Measurements from ENCODE around the gene PAN2. TPM values are rescaled to one million over a fixed set of nuclear protein-coding genes. Genes with fewer than 3 reads are reported as not detected.

PAN2 gene
- total and polyA plus RNA-seq, 10 of the 15 experiments (the other 5 are each of a cell fraction or from before 2014, with no cell fraction given) = 14.4 to 61.8 (median 34.9) TPM

GRCh38 chr12:56338308-56339157 is 4.7 kb upstream of the PAN2 start, which contains the start of gene IL23A (continued):
- TF ChIP-seq TCF12 (IDR thresholded peaks at IDR 0.05; ENCODE audit: low read depth, low read length) (peak; percentile 32; the same call in 1 of the 2 replicates), NR2C1 (IDR thresholded peaks at IDR 0.05) (no peak), SMAD1 (IDR thresholded peaks at IDR 0.05; ENCODE audit: low read depth, partially characterized antibody) (no peak), EED (IDR thresholded peaks at IDR 0.05; ENCODE audit: low read depth) (peak; percentile 81), MTA3 (IDR thresholded peaks at IDR 0.05; ENCODE audit: borderline replicate concordance, low read length) (no peak; the same call in 1 of the 2 replicates), PAX8 (IDR thresholded peaks at IDR 0.05) (no peak), ASH2L (IDR thresholded peaks at IDR 0.05; ENCODE audit: borderline replicate concordance, low read depth) (no peak), POU2F2 (IDR thresholded peaks at IDR 0.05; ENCODE audit: borderline replicate concordance, low read depth, low read length) (0 out of 3 replicates have a peak, but pooled peaks have one; percentile 22)

- ChIA-PET CTCF (interaction anchor here (0.5 to 3.6 kb wide), 7 partner anchors 21 to 296 kb away, joined by 3 to 21 read pairs (median 3); partner anchors contain the start of genes APOF, RNF41 and STAT2), SMC1A (ENCODE audit: uncharacterized antibody, unreplicated experiment) (interaction anchor here (1.7 to 2.9 kb wide), 4 partner anchors 8 to 126 kb away, joined by 5 to 28 read pairs (median 9); partner anchors contain the start of gene STAT2), RAD21 (ENCODE audit: unreplicated experiment) (interaction anchor here (0.7 to 4.6 kb wide), 6 partner anchors 21 to 126 kb away, joined by 3 to 47 read pairs (median 6); partner anchors contain the start of genes CNPY2 and STAT2), POLR2A (interaction anchor here (0.6 to 11.4 kb wide), 11 partner anchors 11 to 1176 kb away, joined by 3 to 140 read pairs (median 4); partner anchors contain the start of genes ANKRD52, APOF, CNPY2 and PA2G4)
- Histone ChIP-seq H3K4me2 (ENCODE audit: control insufficient read depth, insufficient read depth) (peak overlapping the region; percentile 34), H3K79me2 (ENCODE audit: control insufficient read depth, insufficient read depth, low read length) (peaks cover 9% of the 10 kb centered on the region), H3K27me3 (replicated peaks in 1 of 2; ENCODE audit: control insufficient read depth in 2 of 2, insufficient read depth in 2 of 2, low read length in 1 of 2) (no peaks in the 10 kb centered on the region), H3K27ac (ENCODE audit: control insufficient read depth, insufficient read depth) (peak overlapping the region; percentile 89), H3K4me1 (ENCODE audit: control insufficient read depth, insufficient read depth, low read length) (peaks cover 26% of the 10 kb centered on the region), H3K4me3 (no peak overlapping the region), H3K9ac (ENCODE audit: control insufficient read depth, insufficient read depth, low read length) (no peak overlapping the region), H4K20me1 (ENCODE audit: control insufficient read depth, insufficient read depth) (no peaks in the 10 kb centered on the region), H3K36me3 (ENCODE audit: control insufficient read depth in 2 of 2, insufficient read depth in 2 of 2, low read length in 1 of 2) (peaks cover 0 to 8% of the 10 kb centered on the region in 2 experiments; a peak in 2 of 4 replicates), H3K9me3 (replicated peaks; ENCODE audit: control insufficient read depth, insufficient read depth, low read length) (no peaks in the 10 kb centered on the region), H2AFZ (ENCODE audit: control insufficient read depth, low read depth, low read length) (peak overlapping the region; percentile 37; the same call in 1 of the 2 replicates)
- ATAC-seq (no peak), DNase-seq (ENCODE audit: low read depth, low spot score) (no peak), FAIRE-seq (no peak)
- 97% methylated on average over 8 of the region's 8 CpGs for WGBS (ENCODE audit: insufficient coverage, insufficient replicate concordance, low lambda C conversion rate, missing lambda C conversion rate)
- intact Hi-C loops (cut with micrococcal nuclease; ENCODE audit: unreplicated experiment) (no loop called here), in situ Hi-C loops (cut with MboI) (no loop called here)
- BruUV-seq (replicated peaks) = no TSS peak
- TF ChIP-seq HDAC6 (IDR thresholded peaks at IDR 0.05; ENCODE audit: unreplicated experiment) (no peak), IRF5 (IDR thresholded peaks at IDR 0.05; ENCODE audit: borderline replicate concordance) (no peak), YY1 (IDR thresholded peaks at IDR 0.05; ENCODE audit: low read depth, low read length) (no peak), BCL11A (IDR thresholded peaks at IDR 0.05; ENCODE audit: low read depth, low read length) (no peak), SMAD5 (IDR thresholded peaks at IDR 0.05; ENCODE audit: low read depth) (no peak), NFXL1 (IDR thresholded peaks at IDR 0.05; ENCODE audit: borderline replicate concordance) (no peak), SMARCA5 (IDR thresholded peaks at IDR 0.05) (no peak), TAF1 (IDR thresholded peaks at IDR 0.05; ENCODE audit: borderline replicate concordance, low read depth, low read length) (no peak), NRF1 (conservative IDR thresholded peaks at IDR 0.05; ENCODE audit: low read depth, low read length) (no peak), ZNF622 (IDR thresholded peaks at IDR 0.05) (no peak), TARDBP (IDR thresholded peaks at IDR 0.05; ENCODE audit: borderline replicate concordance) (no peak), USF2 (IDR thresholded peaks at IDR 0.05; ENCODE audit: borderline replicate concordance, low read depth, low read length) (no peak), STAT3 (IDR thresholded peaks at IDR 0.05; ENCODE audit: low read depth, low read length) (no peak)
Measured at GRCh38 chr12:56337753-56338251, 4.0 kb upstream of the PAN2 start.
